Natural killer cell (primary cell): ENCODE measurements around the gene TPM1. TPM values are rescaled to one million over a fixed set of nuclear protein-coding genes. Genes with fewer than 3 reads are reported as not detected.

ENCODE experiments used
- ATAC-seq, 3 donors: fragments of 150-1000 bp in 2 of 3; fragments of 200-7000 bp in 1 of 3; cut with Tn5 transposase; 1 replicate in 1 of 3; 2 replicates in 2 of 3; pipeline ENCODE4 v1.10.0; 2021; ENCODE audit warnings: mild to moderate bottlenecking in 2 of 3, moderate library complexity in 2 of 3
- DNase-seq, 2 donors: peaks; one replicate each; pipeline versions ENCODE4 v3.0.0 to v3.0.0-alpha.2; 2013 to 2021; ENCODE audit warnings: mixed read lengths in 1 of 2
- H3K27ac ChIP-seq: one replicate; pipeline ENCODE4 v1.5.1; 2013; ENCODE audit warnings: mild to moderate bottlenecking, low read length
- H3K27me3 ChIP-seq: one replicate; pipeline ENCODE4 v1.6.1; 2013; ENCODE audit warnings: low read length; ENCODE audit not compliant: control insufficient read depth, insufficient read depth
- H3K36me3 ChIP-seq: one replicate; pipeline ENCODE4 v1.6.1; 2013; ENCODE audit warnings: low read length; ENCODE audit not compliant: control insufficient read depth, insufficient read depth
- H3K4me1 ChIP-seq: one replicate; pipeline ENCODE4 v1.6.1; 2013; ENCODE audit warnings: low read length; ENCODE audit not compliant: control insufficient read depth, insufficient read depth
- H3K4me3 ChIP-seq: one replicate; pipeline ENCODE4 v1.5.1; 2013; ENCODE audit warnings: low read length
- H3K9me3 ChIP-seq: one replicate; pipeline ENCODE4 v1.6.1; 2013; ENCODE audit warnings: low read length; ENCODE audit not compliant: control insufficient read depth, insufficient read depth
- H3K27ac Mint-ChIP-seq, 2 donors: one replicate each; pipeline ENCODE4 v1.8.0; 2022; ENCODE audit warnings: mild to moderate bottlenecking in 2 of 2, mixed read lengths in 2 of 2, moderate library complexity in 1 of 2
- H3K27me3 Mint-ChIP-seq, 2 donors: one replicate each; pipeline ENCODE4 v1.8.0; 2022; ENCODE audit warnings: low read depth in 2 of 2, mixed read lengths in 2 of 2
- H3K36me3 Mint-ChIP-seq: one replicate; pipeline ENCODE4 v1.8.0; 2022; ENCODE audit warnings: mixed read lengths
- H3K4me1 Mint-ChIP-seq, 2 donors: one replicate each; pipeline ENCODE4 v1.8.0; 2022; ENCODE audit warnings: mixed read lengths in 2 of 2
- H3K4me3 Mint-ChIP-seq: one replicate; pipeline ENCODE4 v1.8.0; 2022; ENCODE audit warnings: mild to moderate bottlenecking, moderate library complexity, mixed read lengths
- H3K9me3 Mint-ChIP-seq, 2 donors: one replicate each; pipeline ENCODE4 v1.8.0; 2022; ENCODE audit warnings: mixed read lengths in 2 of 2
- WGBS: methylation state at CpG from one replicate; pipeline ENCODE4 v1.1.7; 2013; ENCODE audit warnings: missing lambda C conversion rate; ENCODE audit not compliant: insufficient coverage; 5-methylcytosine and 5-hydroxymethylcytosine counted together
- intact Hi-C: fragments of 100-400 bp; cut with micrococcal nuclease; formaldehyde crosslinking; loops from one replicate; pipeline ENCODE4 v1.14.2; 2022
- total RNA-seq, 4 donors: library from RNA; stranded (reverse); fragments of 120-200 nt in 1 of 4; gene quantifications; one replicate each; pipeline versions ENCODE4 v1.2.3 to v1.2.4, GENCODE V29; 2013 to 2022
- TF ChIP-seq, protein P1 (sequence below): fragments of 200-600 bp; IDR thresholded peaks from one replicate; pipeline ENCODE4 v1.8.0; 2022; ENCODE audit warnings: antibody characterized with exemption

Gene TPM1
- total RNA-seq, 3 donors from 2014 or later (not counting 1 experiment from before 2014, with no cell fraction given) = 21.5 to 33.0 (median 25.6) TPM

DNA sequence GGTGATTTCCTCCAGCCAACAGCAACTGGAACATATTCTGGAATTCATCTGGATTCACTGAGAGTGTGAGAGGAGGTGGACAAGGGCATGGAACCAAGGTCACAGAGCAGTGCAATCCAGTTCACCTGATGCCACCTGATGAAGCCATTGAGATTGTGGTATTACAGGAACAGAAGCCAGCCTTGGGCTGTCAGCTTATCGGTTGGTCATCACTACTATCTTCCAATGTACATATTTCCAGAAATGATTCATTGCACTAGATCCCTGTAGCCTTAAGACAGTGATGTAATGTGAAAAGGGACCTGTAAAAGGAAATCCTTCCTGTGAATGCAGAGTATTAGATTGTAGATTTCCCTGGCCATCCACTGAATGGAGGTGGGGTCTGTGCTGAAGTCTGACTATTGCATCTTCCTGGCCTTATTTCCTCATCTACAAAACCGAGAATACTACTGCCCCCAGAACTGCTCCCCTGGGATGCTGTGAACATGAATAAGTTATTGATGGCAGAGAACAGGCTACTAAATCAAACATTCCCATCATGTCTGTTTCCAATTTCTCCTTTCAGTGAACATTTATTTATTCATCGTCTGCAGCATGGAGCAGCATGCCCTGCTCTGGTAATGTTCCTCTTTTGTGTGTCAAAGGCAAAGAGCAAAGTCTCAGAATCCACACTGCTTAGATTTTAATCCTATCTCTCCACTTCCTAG, 47.4 kb upstream of the TPM1 start:
- Mint-ChIP-seq H3K4me3 (no peak overlapping the region), H3K27me3 (peaks cover 11 to 16% of the 10 kb centered on the region in 2 donors), H3K4me1 (no peaks in the 10 kb centered on the region), H3K36me3 (no peaks in the 10 kb centered on the region), H3K9me3 (no peaks in the 10 kb centered on the region), H3K27ac (no peak overlapping the region)
- H3K4me1 ChIP-seq = no peaks in the 10 kb centered on the region
- 84% methylated on average over 2 of the region's 3 CpGs for WGBS
- no peaks in the 10 kb centered on the region for H3K36me3 ChIP-seq
- no peaks in the 10 kb centered on the region for H3K9me3 ChIP-seq
- DNase-seq (no peak), ATAC-seq (no peak)
- H3K27me3 ChIP-seq = no peaks in the 10 kb centered on the region
- no peak overlapping the region for H3K27ac ChIP-seq
- TF ChIP-seq, protein P1, sequence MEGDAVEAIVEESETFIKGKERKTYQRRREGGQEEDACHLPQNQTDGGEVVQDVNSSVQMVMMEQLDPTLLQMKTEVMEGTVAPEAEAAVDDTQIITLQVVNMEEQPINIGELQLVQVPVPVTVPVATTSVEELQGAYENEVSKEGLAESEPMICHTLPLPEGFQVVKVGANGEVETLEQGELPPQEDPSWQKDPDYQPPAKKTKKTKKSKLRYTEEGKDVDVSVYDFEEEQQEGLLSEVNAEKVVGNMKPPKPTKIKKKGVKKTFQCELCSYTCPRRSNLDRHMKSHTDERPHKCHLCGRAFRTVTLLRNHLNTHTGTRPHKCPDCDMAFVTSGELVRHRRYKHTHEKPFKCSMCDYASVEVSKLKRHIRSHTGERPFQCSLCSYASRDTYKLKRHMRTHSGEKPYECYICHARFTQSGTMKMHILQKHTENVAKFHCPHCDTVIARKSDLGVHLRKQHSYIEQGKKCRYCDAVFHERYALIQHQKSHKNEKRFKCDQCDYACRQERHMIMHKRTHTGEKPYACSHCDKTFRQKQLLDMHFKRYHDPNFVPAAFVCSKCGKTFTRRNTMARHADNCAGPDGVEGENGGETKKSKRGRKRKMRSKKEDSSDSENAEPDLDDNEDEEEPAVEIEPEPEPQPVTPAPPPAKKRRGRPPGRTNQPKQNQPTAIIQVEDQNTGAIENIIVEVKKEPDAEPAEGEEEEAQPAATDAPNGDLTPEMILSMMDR = no peak
- intact Hi-C loops = no loop called here
- H3K4me3 ChIP-seq = no peak overlapping the region

GRCh38 chr15:62997441-62997840, 45.1 kb upstream of the TPM1 start:
- ATAC-seq (no peak), DNase-seq (no peak)
- H3K9me3 ChIP-seq = no peaks in the 10 kb centered on the region
- no peaks in the 10 kb centered on the region for H3K4me1 Mint-ChIP-seq
- H3K27ac ChIP-seq = no peak overlapping the region
- no peak overlapping the region for H3K4me3 Mint-ChIP-seq
- TF ChIP-seq, protein P1 = no peak
- no peak overlapping the region for H3K4me3 ChIP-seq
- H3K27ac Mint-ChIP-seq = no peak overlapping the region
- no peaks in the 10 kb centered on the region for H3K4me1 ChIP-seq
- H3K9me3 Mint-ChIP-seq = no peaks in the 10 kb centered on the region
- H3K36me3 Mint-ChIP-seq = no peaks in the 10 kb centered on the region
- intact Hi-C loops = no loop called here
- peaks cover 12 to 21% of the 10 kb centered on the region in 2 donors for H3K27me3 Mint-ChIP-seq
- no peaks in the 10 kb centered on the region for H3K36me3 ChIP-seq
- H3K27me3 ChIP-seq = no peaks in the 10 kb centered on the region
- WGBS = 92% methylated on average over 3 of the region's 3 CpGs

DNA sequence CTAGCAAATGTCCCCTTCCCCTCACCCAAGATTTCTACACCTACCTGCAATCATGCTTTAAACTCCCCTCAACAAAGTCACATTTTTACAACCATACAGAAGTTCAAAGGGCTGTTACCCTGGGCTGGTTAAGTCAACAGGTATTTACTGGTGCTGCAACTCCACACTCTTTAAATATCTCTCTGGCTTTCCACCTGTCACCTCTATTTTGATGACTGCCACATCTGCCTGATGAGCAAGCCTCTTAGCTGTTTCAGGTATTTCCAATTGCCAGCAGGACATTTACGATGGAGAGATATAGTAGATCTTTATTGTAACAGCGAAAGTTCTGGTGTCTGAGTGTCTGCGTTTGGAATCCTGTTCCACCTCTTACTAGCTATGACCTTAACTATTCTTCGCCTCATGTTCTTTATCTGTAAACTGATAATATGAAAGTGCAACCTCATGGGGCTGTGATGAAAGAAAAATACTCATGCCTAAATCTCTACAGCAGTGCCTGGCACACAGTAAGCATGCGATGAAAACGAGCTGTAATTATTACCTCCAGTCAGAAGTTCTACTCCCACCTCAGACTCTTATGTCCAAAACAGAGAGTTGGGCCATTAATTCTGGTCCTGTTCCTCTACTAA, 44.2 kb upstream of the TPM1 start:
- Histone ChIP-seq H3K27me3 (no peaks in the 10 kb centered on the region), H3K4me1 (no peaks in the 10 kb centered on the region), H3K4me3 (no peak overlapping the region), H3K9me3 (no peaks in the 10 kb centered on the region), H3K27ac (no peak overlapping the region), H3K36me3 (no peaks in the 10 kb centered on the region)
- 94% methylated on average over 5 of the region's 6 CpGs for WGBS
- Mint-ChIP-seq H3K27me3 (peaks cover 9 to 27% of the 10 kb centered on the region in 2 donors), H3K9me3 (no peaks in the 10 kb centered on the region), H3K4me3 (no peak overlapping the region), H3K4me1 (no peaks in the 10 kb centered on the region), H3K27ac (no peak overlapping the region), H3K36me3 (no peaks in the 10 kb centered on the region)
- TF ChIP-seq, protein P1 = no peak
- DNase-seq (no peak), ATAC-seq (no peak)
- intact Hi-C loops = no loop called here
